Suprapubic skin (tissue), 3 donors: ENCODE results near the gene CBFA2T2.

ENCODE experiments used
- EP300 ChIP-seq: sonication (generic); formaldehyde crosslinking; IDR thresholded peaks from one replicate; pipeline ENCODE4 v1.6.1; 2017; ENCODE audit warnings: antibody characterized with exemption
- POLR2A ChIP-seq, 2 donors: fragments of 450-650 bp; IDR thresholded peaks; one replicate each; pipeline ENCODE4 v1.6.1; 2017; ENCODE audit warnings: antibody characterized with exemption in 2 of 2, mild to moderate bottlenecking in 2 of 2, moderate library complexity in 2 of 2
- TF ChIP-seq, protein P1 (sequence below), 2 donors: fragments of 200-600 bp in 1 of 2; fragments of 450-650 bp in 1 of 2; sonication (generic) in 1 of 2; IDR thresholded peaks; one replicate each; pipeline ENCODE4 v1.5.1; 2016 to 2019; ENCODE audit warnings: antibody characterized with exemption in 2 of 2, mild to moderate bottlenecking in 1 of 2, moderate library complexity in 1 of 2

DNA sequence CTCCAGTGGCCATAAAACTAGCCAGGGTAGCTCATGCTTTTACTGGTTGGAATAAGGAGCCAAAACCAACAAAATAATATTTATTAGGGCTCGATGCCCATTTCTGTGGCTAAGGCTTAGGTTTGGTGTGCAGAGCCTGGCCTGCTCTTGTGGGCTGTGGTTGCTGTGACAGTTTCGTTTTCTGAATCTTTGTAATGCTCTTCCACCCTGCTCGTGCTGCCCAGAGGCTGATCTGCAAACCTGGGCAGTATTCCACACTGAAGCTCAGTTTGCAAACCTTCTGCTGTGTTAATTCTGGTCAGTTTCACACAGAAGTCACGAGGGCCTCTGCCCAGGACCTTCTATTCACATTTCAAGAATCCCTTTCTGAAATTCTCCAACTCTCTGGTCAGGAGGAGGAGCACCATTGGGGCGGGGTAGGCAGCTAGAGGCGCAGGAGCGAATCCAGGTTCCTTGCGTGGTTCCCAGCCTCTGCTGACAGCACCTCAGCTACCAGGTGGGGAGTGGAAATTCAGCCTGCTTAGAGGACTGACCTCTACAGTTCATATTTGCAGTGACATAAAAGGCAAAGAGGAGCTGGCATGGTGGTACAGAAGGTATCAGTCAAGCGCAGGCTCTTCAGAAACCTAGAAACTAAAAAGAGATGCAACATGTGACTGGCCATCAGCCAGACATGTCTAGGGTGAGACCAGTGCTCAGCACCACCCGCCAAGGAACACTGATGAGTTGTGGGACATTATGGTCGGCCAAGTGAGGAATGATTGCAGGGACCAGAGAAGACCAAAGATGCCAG lies 157.9 kb downstream of the CBFA2T2 start:
- TF ChIP-seq, protein P1, sequence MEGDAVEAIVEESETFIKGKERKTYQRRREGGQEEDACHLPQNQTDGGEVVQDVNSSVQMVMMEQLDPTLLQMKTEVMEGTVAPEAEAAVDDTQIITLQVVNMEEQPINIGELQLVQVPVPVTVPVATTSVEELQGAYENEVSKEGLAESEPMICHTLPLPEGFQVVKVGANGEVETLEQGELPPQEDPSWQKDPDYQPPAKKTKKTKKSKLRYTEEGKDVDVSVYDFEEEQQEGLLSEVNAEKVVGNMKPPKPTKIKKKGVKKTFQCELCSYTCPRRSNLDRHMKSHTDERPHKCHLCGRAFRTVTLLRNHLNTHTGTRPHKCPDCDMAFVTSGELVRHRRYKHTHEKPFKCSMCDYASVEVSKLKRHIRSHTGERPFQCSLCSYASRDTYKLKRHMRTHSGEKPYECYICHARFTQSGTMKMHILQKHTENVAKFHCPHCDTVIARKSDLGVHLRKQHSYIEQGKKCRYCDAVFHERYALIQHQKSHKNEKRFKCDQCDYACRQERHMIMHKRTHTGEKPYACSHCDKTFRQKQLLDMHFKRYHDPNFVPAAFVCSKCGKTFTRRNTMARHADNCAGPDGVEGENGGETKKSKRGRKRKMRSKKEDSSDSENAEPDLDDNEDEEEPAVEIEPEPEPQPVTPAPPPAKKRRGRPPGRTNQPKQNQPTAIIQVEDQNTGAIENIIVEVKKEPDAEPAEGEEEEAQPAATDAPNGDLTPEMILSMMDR (IDR thresholded peaks at IDR 0.05): no peak
- TF ChIP-seq POLR2A (IDR thresholded peaks at IDR 0.05): no peak
- no peak for TF ChIP-seq EP300
